PC-3 (cell line): Measurements from ENCODE around the gene HRC. TPM values are rescaled to one million over a fixed set of nuclear protein-coding genes. Genes with fewer than 3 reads are reported as not detected.
"Not testable (repeated sequence)": the region's sequence is repeated elsewhere in the genome, so short reads cannot be mapped to it uniquely, and the experiment has no call there.

ENCODE experiments used
- ATAC-seq: fragments of 200-7000 bp; cut with Tn5 transposase; 2 replicates; pipeline ENCODE4 v1.9.1; 2020; ENCODE audit warnings: mild to moderate bottlenecking, moderate library complexity
- BruUV-seq: library from RNA; stranded (reverse); fragments of 400-500 nt; replicated peaks from 2 replicates; lab custom pipeline; 2021; lab: Mats Ljungman, UMichigan
- CTCF ChIA-PET: fragments of 300-600 bp; sonication (Branson Sonifier 250); formaldehyde crosslinking; loops from one replicate; lab custom pipeline; 2022; ENCODE audit warnings: antibody characterized with exemption; lab: Charles Lee
- POLR2A ChIA-PET: fragments of 300-600 bp; sonication (Branson Sonifier 250); formaldehyde crosslinking; loops from one replicate; lab custom pipeline; 2022; ENCODE audit warnings: antibody characterized with exemption; ENCODE audit not compliant: unreplicated experiment; lab: Charles Lee
- DNase-seq: peaks from one replicate; pipeline ENCODE4 v3.0.0-alpha.2; 2015
- H2AFZ ChIP-seq: fragments of 300-600 bp; sonication (generic); 2 replicates; pipeline ENCODE4 v1.6.0; 2016; ENCODE audit warnings: antibody characterized with exemption, low read length
- H3F3A ChIP-seq: fragments of 300-600 bp; sonication (generic); one replicate; pipeline ENCODE4 v1.6.0; 2017; ENCODE audit warnings: antibody characterized with exemption, low read length, control low read depth, mild to moderate bottlenecking; ENCODE audit not compliant: unreplicated experiment
- H3K27ac ChIP-seq: fragments of 300-600 bp; sonication (generic); 2 replicates; pipeline ENCODE4 v1.5.1; 2016; ENCODE audit warnings: mild to moderate bottlenecking, low read length
- H3K27me3 ChIP-seq: fragments of 300-600 bp; sonication (generic); 2 replicates; pipeline ENCODE4 v1.6.1; 2016; ENCODE audit warnings: low read length, mixed read lengths
- H3K36me3 ChIP-seq: fragments of 300-600 bp; sonication (generic); 2 replicates; pipeline ENCODE4 v1.6.1; 2016; ENCODE audit warnings: low read depth, mixed run types, low read length, mixed read lengths
- H3K4me1 ChIP-seq: fragments of 300-600 bp; sonication (generic); 2 replicates; pipeline ENCODE4 v1.5.1; 2016; ENCODE audit warnings: low read length; ENCODE audit not compliant: insufficient read depth
- H3K4me2 ChIP-seq: fragments of 300-600 bp; sonication (generic); 2 replicates; pipeline ENCODE4 v1.6.0; 2016; ENCODE audit warnings: low read length
- H3K4me3 ChIP-seq: fragments of 300-600 bp; sonication (generic); 2 replicates; pipeline ENCODE4 v1.5.1; 2016; ENCODE audit warnings: mild to moderate bottlenecking, low read length, mixed read lengths
- H3K79me2 ChIP-seq: fragments of 300-600 bp; sonication (generic); 2 replicates; pipeline ENCODE4 v1.6.1; 2017; ENCODE audit warnings: low read length, mixed read lengths
- H3K9ac ChIP-seq: fragments of 300-600 bp; sonication (generic); 2 replicates; pipeline ENCODE4 v1.6.0; 2016; ENCODE audit warnings: mild to moderate bottlenecking, low read length
- H3K9me2 ChIP-seq: fragments of 300-600 bp; sonication (generic); replicated peaks from 2 replicates; pipeline ENCODE4 v1.6.1; 2016; ENCODE audit warnings: mixed run types, low read length, mixed read lengths
- H3K9me3 ChIP-seq: fragments of 300-600 bp; sonication (generic); 2 replicates; pipeline ENCODE4 v1.6.1; 2016; ENCODE audit warnings: low read length, mixed read lengths
- H4K20me1 ChIP-seq: fragments of 300-600 bp; sonication (generic); 2 replicates; pipeline ENCODE4 v1.6.1; 2016; ENCODE audit warnings: low read length, mixed read lengths
- EZH2 ChIP-seq: fragments of 300-600 bp; sonication (generic); IDR thresholded peaks from one replicate; pipeline ENCODE4 v1.6.1; 2017; ENCODE audit warnings: antibody characterized with exemption, mild to moderate bottlenecking, low read length; ENCODE audit not compliant: unreplicated experiment
- EZH2phosphoT487 ChIP-seq: fragments of 300-600 bp; sonication (generic); IDR thresholded peaks from 2 replicates; pipeline ENCODE4 v1.6.1; 2018; ENCODE audit warnings: mild to moderate bottlenecking, antibody characterized with exemption, low read length, borderline replicate concordance
- intact Hi-C: fragments of 100-400 bp; cut with micrococcal nuclease; formaldehyde crosslinking; loops from 2 replicates; pipeline ENCODE4 v1.9.0; 2023
- total RNA-seq: library from RNA; depleted of rRNA; stranded (reverse); fragments of >200 nt; gene quantifications from 2 replicates; pipeline ENCODE4 v1.2.3, GENCODE V29; 2014
- TF ChIP-seq, protein P1 (sequence below): fragments of 300-600 bp; sonication (generic); conservative IDR thresholded peaks from 2 replicates; pipeline ENCODE4 v1.5.1; 2017; ENCODE audit warnings: antibody characterized with exemption, low read depth, mild to moderate bottlenecking, low read length

Gene HRC
- total RNA-seq, 1 experiment from 2014 or later, result not detected

DNA sequence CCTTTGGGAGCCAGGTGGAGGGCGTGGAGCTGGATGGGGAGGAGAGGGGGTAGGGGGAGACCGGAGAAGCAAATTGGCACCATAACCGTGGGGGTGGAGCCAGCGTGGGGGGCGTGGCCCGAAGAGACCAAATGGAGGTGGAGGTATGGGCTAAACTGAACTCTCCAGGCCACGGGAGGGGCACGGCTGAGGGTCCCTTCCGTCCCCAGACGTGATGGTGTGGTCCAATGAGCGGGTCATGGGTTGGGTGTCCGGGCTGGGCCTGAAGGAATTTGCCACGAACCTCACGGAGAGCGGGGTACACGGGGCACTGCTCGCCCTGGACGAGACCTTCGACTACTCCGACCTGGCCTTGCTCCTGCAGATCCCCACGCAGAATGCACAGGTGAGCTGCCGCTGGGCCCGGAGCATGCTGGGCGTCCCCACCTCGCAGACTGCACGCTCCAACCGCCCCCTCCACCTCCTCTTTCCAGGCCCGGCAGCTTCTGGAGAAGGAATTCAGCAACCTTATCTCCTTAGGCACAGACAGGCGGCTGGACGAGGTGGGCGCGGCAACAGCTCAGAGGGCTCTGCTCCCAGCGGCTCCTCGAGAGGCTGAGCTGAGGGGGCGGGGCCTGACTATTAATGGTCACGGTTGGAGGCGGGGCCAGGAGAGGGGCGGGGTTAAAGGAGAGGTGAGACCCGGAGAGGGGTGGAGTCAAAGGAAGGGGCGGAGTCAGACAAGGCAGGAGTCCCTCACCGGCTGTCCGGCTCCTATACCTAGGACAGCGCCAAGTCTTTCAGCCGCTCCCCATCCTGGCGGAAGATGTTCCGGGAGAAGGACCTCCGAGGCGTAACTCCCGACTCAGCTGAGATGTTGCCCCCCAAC is 6.2 kb downstream of the HRC start:
- no TSS peak for BruUV-seq
- ATAC-seq (peak; percentile 70), DNase-seq (peak; percentile 99)
- no peaks in the 10 kb centered on the region for H3K9me2 ChIP-seq
- H3K27ac ChIP-seq, result peak overlapping the region; percentile 44; the same call in 1 of the 2 replicates
- no peaks in the 10 kb centered on the region for H3K36me3 ChIP-seq
- peak overlapping the region; percentile 71 for H3K4me3 ChIP-seq
- H3K9me3 ChIP-seq, result no peaks in the 10 kb centered on the region
- H3K9ac ChIP-seq, result peak overlapping the region; percentile 75
- H3K4me2 ChIP-seq, result peak overlapping the region; percentile 91
- no peaks in the 10 kb centered on the region for H4K20me1 ChIP-seq
- peaks cover 25% of the 10 kb centered on the region for H3K4me1 ChIP-seq
- CTCF ChIA-PET, result interaction anchor here (0.6 to 2.0 kb wide), 4 partner anchors 21 to 74 kb away, joined by 4 to 11 read pairs (median 6); no protein-coding TSS in a partner anchor
- intact Hi-C loops, result no loop called here
- POLR2A ChIA-PET, result interaction anchor here (0.6 to 0.7 kb wide), 3 partner anchors 50 to 181 kb away, joined by 4 to 18 read pairs (median 5); no protein-coding TSS in a partner anchor
- peak overlapping the region; percentile 70 for H2AFZ ChIP-seq
- TF ChIP-seq, protein P1, sequence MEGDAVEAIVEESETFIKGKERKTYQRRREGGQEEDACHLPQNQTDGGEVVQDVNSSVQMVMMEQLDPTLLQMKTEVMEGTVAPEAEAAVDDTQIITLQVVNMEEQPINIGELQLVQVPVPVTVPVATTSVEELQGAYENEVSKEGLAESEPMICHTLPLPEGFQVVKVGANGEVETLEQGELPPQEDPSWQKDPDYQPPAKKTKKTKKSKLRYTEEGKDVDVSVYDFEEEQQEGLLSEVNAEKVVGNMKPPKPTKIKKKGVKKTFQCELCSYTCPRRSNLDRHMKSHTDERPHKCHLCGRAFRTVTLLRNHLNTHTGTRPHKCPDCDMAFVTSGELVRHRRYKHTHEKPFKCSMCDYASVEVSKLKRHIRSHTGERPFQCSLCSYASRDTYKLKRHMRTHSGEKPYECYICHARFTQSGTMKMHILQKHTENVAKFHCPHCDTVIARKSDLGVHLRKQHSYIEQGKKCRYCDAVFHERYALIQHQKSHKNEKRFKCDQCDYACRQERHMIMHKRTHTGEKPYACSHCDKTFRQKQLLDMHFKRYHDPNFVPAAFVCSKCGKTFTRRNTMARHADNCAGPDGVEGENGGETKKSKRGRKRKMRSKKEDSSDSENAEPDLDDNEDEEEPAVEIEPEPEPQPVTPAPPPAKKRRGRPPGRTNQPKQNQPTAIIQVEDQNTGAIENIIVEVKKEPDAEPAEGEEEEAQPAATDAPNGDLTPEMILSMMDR, result no peak
- TF ChIP-seq EZH2 (no peak), EZH2phosphoT487 (no peak)
- H3K27me3 ChIP-seq, result no peaks in the 10 kb centered on the region
- H3K79me2 ChIP-seq, result no peaks in the 10 kb centered on the region
- no peaks in the 10 kb centered on the region for H3F3A ChIP-seq

DNA sequence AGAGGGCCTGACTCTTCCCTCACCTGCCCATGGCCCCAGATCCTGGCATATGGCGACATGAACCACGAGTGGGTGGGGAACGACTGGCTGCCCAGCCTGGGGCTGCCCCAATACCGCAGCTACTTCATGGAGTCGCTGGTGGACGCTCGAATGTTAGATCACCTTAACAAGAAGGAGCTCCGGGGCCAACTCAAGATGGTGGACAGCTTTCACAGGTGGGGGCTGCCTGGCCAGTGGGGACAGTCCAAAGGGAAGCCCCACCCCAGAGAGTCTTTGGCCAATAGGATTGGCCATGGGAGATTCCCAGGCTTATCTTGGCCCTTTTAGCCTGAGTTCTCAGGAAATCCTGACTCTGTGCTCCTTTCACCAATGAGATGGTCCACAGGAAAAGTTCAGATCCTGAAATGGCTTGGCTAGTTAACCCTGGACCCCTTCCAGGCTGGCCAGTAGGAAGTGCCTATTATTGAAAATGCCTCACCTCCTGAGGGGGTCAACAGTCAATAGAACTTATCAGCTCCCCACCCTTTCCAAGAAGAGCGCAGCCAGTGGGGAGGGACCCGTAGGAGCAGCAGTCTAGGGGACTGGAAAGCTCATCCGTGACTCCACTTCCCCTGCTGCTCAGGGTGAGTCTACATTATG is 7.0 kb downstream of the HRC start:
- peak overlapping the region; percentile 71; the same call in 1 of the 2 replicates for H3K4me3 ChIP-seq

DNA sequence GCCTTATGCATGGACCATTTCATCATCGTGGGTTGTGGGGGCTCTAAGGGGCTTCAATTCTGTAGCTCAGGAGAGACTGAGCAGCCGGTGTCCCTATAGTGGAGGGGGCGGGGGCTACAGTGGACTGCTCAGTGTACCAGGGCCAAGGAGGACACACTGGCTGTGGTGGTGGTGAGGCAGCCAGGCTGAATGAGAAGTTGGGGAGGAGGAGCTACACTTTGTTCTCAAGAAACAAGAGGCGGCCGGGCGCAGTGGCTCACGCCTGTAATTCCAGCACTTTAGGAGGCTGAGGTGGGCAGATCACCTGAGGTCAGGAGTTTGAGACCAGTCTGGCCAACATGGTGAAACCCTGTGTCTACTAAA is 8.8 kb downstream of the HRC start:
- H3K9me2 ChIP-seq, POLR2A ChIA-PET, H3K4me2 ChIP-seq, H3K27me3 ChIP-seq, CTCF ChIA-PET, H3F3A ChIP-seq, H4K20me1 ChIP-seq, H3K27ac ChIP-seq, H3K9ac ChIP-seq, H3K9me3 ChIP-seq, H2AFZ ChIP-seq, H3K4me3 ChIP-seq, H3K36me3 ChIP-seq, intact Hi-C loops, DNase-seq, ATAC-seq, H3K79me2 ChIP-seq, BruUV-seq: not testable (repeated sequence)
- peaks cover 24% of the 10 kb centered on the region for H3K4me1 ChIP-seq

More for the DNA sequence above, 7.0 kb downstream of the HRC start:
- DNase-seq (no peak), ATAC-seq (no peak)
- no TSS peak for BruUV-seq
- TF ChIP-seq EZH2, result no peak
- TF ChIP-seq, protein P1, result no peak
- TF ChIP-seq EZH2phosphoT487, result no peak
- peak overlapping the region; percentile 91 for H3K4me2 ChIP-seq
- no peaks in the 10 kb centered on the region for H3K27me3 ChIP-seq
- no peak overlapping the region for H3K9ac ChIP-seq
- intact Hi-C loops, result no loop called here
- CTCF ChIA-PET, result interaction anchor here (0.5 to 1.5 kb wide), 2 partner anchors 51 to 53 kb away, joined by 3 to 11 read pairs; no protein-coding TSS in a partner anchor
- no peaks in the 10 kb centered on the region for H3F3A ChIP-seq
- H3K36me3 ChIP-seq, result no peaks in the 10 kb centered on the region
- POLR2A ChIA-PET, result no interaction called here
- H3K9me2 ChIP-seq, result no peaks in the 10 kb centered on the region
- H4K20me1 ChIP-seq, result no peaks in the 10 kb centered on the region
- H3K27ac ChIP-seq, result no peak overlapping the region
- H2AFZ ChIP-seq, result no peak overlapping the region
- no peaks in the 10 kb centered on the region for H3K9me3 ChIP-seq
- no peaks in the 10 kb centered on the region for H3K79me2 ChIP-seq
- H3K4me1 ChIP-seq, result peaks cover 25% of the 10 kb centered on the region
